Measurements from ENCODE around the gene SOX3.

Gene SOX3

GRCh38 chrX:140495739-140496138 lies 9.1 kb downstream of the SOX3 start:
- DNase-seq (ENCODE audit: low read depth, low spot score): no peak

- no peak for DNase-seq (ENCODE audit: low read depth, low spot score)
Observed at GRCh38 chrX:140492066-140492994, 12.5 kb downstream of the SOX3 start.

- no peak for DNase-seq (ENCODE audit: low read depth, low spot score)
Observed at GRCh38 chrX:140480765-140481164, 24.1 kb downstream of the SOX3 start.

- peak; percentile 14 for DNase-seq (ENCODE audit: low read depth, low spot score)
Observed at GRCh38 chrX:140477987-140478386, 26.9 kb downstream of the SOX3 start.

GRCh38 chrX:140475025-140475424 lies 29.8 kb downstream of the SOX3 start:
- no peak for DNase-seq (ENCODE audit: low read depth, low spot score)

GRCh38 chrX:140467211-140467610 lies 37.7 kb downstream of the SOX3 start:
- DNase-seq (ENCODE audit: low read depth, low spot score): no peak
